GM19025 (cell line): ENCODE data around the gene FMNL2.

Source experiments
- ATAC-seq: cut with Tn5 transposase; IDR thresholded peaks from one replicate; pipeline ENCODE4 v1.9.1; 2021; ENCODE audit warnings: mild to moderate bottlenecking, low read depth, moderate library complexity; ENCODE audit not compliant: unreplicated experiment

Gene FMNL2

GRCh38 chr2:152421521-152422370 is 86.8 kb downstream of the FMNL2 start:
- ATAC-seq = peak; percentile 61

GRCh38 chr2:152423684-152424083 is 88.7 kb downstream of the FMNL2 start:
- ATAC-seq = no peak

GRCh38 chr2:152425765-152426727 is 91.1 kb downstream of the FMNL2 start:
- ATAC-seq = no peak

GRCh38 chr2:152426801-152427200 is 91.8 kb downstream of the FMNL2 start:
- no peak for ATAC-seq

- ATAC-seq = no peak
Observed at GRCh38 chr2:152427902-152428301, 92.9 kb downstream of the FMNL2 start.

GRCh38 chr2:152428800-152429582 is 94.0 kb downstream of the FMNL2 start:
- no peak for ATAC-seq

- ATAC-seq = no peak
Observed at GRCh38 chr2:152430876-152431275, 95.9 kb downstream of the FMNL2 start.

GRCh38 chr2:152431370-152432098 is 96.6 kb downstream of the FMNL2 start:
- ATAC-seq = no peak

GRCh38 chr2:152432206-152432653 is 97.3 kb downstream of the FMNL2 start:
- ATAC-seq = no peak

GRCh38 chr2:152432765-152433164 is 97.8 kb downstream of the FMNL2 start:
- no peak for ATAC-seq

- ATAC-seq = no peak
Observed at GRCh38 chr2:152433289-152433688, 98.3 kb downstream of the FMNL2 start.

- ATAC-seq = no peak
Observed at GRCh38 chr2:152433791-152434190, 98.8 kb downstream of the FMNL2 start.

- no peak for ATAC-seq
Observed at GRCh38 chr2:152434395-152435182, 99.6 kb downstream of the FMNL2 start.

- ATAC-seq = no peak
Observed at GRCh38 chr2:152436148-152436547, 101.2 kb downstream of the FMNL2 start.

GRCh38 chr2:152437276-152438108 is 102.5 kb downstream of the FMNL2 start:
- no peak for ATAC-seq

- ATAC-seq = no peak
Observed at GRCh38 chr2:152440049-152440448, 105.1 kb downstream of the FMNL2 start.

- ATAC-seq = no peak
Observed at GRCh38 chr2:152440460-152440859, 105.5 kb downstream of the FMNL2 start.

GRCh38 chr2:152441961-152442360 is 107.0 kb downstream of the FMNL2 start:
- no peak for ATAC-seq
